ENCODE results near the gene SETD1A.
"Not testable (repeated sequence)": the region's sequence is repeated elsewhere in the genome, so short reads cannot be mapped to it uniquely, and the experiment has no call there.

The SETD1A gene

DNA sequence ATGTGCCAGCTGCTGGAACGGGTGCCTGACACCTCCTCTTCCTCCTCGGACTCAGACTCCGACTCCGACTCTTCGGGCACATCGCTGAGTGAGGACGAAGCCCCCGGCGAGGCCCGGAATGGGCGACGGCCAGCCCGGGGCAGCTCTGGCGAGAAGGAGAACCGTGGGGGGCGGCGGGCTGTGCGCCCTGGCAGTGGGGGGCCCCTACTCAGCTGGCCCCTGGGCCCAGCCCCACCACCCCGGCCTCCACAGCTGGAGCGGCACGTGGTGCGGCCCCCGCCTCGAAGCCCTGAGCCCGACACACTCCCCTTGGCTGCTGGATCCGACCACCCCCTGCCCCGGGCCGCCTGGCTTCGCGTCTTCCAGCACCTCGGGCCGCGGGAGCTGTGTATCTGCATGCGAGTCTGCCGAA is 27.4 kb upstream of the SETD1A start:
- DNase-seq: no peak

DNA sequence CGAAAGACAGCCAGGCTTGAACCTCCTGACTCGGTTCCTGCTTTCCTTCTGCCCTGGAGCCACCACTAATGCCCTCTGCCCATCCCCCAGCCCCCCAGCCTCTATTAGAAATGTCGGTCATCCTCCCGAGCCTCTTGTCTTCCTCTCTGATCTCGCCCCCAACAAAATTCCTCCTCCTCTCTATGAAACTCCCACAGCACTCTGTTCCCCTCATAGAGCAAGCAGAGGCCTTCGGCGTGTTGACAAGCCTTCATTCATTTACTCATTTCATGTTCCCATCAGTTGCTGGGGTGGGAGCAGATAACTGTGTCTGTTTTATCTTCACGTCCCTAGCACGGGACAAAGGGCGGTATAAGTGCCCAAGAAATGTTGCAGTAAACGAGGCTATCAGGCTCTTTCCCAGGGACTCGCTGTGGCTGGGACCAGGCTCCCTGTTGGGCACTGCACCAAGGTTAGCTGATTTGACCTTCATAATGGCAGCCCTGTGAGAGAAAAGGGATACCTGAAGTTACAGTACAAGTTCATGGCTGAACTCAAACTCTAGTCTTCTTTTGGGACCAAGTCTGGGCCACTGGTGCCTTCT is 26.4 kb upstream of the SETD1A start:
- no peak for DNase-seq

DNA sequence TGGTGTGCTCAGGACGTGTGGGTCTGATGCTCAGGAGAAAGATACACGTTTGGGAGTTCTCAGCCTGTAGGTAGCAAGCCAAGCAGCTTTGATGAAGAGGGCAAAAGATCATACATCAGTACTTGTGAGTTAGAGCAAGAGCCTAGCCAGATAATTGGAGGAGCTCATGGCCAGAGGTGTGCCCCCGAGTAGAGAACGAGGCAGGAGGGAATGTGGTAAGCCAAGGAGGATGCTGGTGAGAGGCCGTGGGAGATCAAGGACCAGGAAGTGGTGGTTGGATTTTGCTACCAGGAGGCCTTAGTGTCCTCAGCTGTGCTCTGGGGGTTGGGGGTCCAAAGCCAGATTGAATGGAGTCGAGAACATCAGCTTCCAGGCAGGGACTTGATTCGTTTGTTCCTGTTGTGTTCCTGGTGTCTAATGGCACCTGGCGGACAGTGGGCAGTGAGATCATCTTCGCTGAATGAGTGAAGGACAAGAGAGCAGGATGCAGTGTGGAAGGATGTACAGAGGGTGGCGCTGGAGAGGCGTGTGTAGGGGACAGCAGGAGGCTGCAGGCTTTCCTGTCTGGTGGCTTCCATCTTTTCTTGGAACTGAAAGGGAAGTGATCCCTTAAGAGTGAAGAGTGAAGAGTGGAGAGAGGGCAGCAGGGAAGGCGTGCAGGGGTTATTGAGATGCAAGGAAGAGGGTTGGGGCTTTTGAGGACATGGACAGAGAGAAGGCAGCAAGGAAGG is 22.6 kb upstream of the SETD1A start:
- peak; percentile 57 for DNase-seq

- peak; percentile 41 for DNase-seq
Measured at GRCh38 chr16:30937692-30938091, 19.9 kb upstream of the SETD1A start.

DNA sequence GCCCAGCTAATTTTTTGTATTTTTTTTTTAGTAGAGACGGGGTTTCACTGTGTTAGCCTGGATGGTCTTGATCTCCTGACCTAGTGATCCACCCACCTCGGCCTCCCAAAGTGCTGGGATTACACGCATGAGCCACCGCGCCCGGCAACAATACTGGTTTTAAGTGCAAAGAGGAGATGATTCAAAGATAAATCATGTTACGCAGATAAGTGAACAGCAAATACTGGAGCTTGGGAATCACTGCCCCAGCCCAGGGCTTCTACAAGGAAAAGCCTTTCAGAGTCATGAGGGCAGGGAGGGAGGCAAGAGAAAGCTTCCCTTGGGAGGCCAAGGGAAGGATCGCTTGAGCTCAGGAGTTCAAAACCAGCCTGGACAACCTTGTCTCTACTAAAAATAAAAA is 18.0 kb upstream of the SETD1A start:
- not testable (repeated sequence) for DNase-seq

- peak; percentile 40 for DNase-seq
Measured at GRCh38 chr16:30941600-30942425, 15.7 kb upstream of the SETD1A start.

DNA sequence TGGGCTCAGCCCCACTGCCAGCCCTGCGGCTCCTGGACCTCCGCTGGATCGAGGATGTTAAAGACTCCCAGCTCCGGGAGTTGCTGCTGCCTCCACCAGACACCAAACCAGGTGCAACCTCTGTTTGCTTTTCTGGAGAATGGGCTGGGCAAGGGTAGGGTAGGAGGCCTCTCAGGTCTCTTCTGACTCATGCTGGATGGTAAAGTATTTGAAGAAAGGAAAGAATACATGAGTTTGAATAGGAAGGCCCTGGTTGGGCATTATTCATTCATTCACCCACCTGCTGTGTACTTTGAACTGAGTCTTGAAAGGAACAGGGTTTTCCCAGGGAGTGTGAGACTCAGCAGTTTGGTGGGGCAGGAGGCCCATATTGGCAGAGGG is 15.1 kb upstream of the SETD1A start:
- no peak for DNase-seq

GRCh38 chr16:30944352-30944751 is 13.2 kb upstream of the SETD1A start:
- no peak for DNase-seq

- no peak for DNase-seq
Measured at GRCh38 chr16:30946671-30947540, 10.6 kb upstream of the SETD1A start.

GRCh38 chr16:30947541-30947858 is 10.1 kb upstream of the SETD1A start:
- DNase-seq: no peak

DNA sequence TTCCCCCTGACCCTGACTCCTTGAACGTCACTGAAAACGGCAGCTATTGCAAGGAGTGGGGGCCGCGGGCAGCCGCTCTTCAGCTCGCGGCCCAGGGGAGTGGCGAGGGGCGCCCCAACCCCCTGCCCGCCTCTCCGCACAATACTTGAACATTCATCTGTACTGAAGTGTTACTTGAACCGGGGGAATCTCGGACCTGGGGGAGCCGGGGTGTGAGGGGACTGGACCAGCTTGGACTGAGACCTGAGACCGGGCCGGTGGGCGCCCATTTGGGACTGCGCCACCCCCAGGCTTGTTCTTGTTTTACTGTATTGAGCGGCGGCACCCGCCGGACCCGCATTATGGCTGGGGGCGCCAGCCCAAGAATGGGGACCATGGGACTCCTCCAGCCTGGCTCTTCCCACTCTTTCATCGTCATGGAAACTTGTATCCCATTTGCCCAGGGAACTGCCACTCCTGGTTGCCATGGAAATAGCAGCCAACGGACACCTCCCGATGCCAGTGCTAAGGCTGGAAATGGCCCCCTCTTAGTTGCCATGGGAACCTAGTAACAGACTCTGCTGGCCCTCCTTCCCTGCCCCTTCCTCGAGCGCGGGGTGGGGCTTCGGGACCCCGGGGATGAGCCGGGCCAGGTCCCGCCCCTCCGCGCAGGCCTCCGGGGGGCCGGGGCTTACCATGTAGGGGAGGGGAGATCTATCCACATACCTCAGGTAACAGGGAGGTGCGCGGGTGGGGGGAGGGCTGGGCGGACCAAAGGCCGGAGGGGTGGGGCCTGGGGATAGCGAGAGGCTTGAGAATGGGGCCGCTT is 9.5 kb upstream of the SETD1A start:
- no peak for DNase-seq

DNA sequence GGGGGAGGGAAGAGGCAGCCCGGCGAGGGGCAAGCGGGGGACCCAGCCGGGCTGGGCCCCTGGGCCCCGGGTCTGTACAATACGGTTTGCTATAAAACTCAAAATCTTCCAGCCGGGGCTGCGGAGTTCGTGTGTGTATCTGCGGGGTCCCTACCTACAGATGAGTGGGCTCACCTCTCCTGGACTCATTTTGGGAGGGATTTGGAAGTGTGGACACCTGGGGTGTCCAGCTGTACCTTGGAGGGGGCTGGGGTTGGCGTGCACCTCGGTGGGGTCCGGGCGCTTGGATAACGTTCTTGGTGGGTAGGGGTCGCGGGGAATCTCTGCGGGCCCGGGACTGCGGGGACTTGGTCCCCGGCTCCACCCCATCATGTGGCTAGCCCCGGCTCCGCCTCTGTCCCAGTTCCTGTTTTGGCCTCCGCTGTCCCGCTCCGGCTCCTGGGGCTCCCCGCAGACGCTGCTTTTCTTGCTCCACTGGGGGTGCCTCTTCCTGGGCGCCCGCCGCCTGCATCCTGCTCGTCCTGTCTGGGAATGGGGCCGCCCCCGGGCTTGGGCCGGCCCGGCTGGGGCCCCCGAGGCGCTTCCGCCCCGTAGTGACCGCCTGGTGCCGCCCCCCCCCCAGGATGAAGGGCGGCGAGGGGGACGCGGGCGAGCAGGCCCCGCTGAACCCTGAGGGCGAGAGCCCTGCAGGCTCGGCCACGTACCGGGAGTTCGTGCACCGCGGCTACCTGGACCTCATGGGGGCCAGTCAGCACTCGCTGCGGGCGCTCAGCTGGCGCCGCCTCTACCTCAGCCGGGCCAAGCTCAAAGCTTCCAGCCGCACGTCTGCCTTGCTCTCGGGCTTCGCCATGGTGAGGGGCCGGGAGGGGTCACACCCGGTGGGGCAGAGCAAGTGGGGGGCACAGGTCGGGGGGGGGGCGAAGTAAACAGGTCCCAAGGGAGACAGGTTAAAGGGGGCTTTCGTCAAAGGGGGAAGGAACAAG is 8.6 kb upstream of the SETD1A start, which contains the start of gene ORAI3:
TSS of gene ORAI3 (plus strand) at position 402 of the 983 bp plus-strand sequence. CDS start at position 624, 222 bp downstream.
- peak; percentile 65 for DNase-seq

- peak; percentile 95 for DNase-seq
Measured at GRCh38 chr16:30949650-30950515, 7.7 kb upstream of the SETD1A start.

- no peak for DNase-seq
Measured at GRCh38 chr16:30950516-30951065, 7.0 kb upstream of the SETD1A start.

DNA sequence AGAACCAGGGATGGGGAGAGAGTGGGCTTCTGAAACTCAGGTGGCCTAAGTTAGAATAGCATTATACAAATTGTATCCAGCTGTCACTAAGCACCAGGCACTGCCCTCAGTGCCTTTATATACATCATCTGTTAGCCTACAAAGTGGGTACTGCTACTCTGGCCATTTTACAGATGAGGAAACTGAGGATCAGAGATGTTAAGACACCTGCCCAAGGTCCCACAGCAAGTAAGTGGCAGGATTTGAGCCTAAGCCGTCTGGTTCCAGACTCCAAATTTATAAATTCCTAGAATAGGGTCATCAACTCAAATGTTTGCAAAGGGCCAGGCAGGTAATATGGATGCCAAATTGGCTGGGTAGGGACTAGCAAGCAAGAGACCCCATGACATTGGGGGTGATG is 6.4 kb upstream of the SETD1A start:
- DNase-seq: no peak

- no peak for DNase-seq
Measured at GRCh38 chr16:30951750-30952149, 5.8 kb upstream of the SETD1A start.

- no peak for DNase-seq
Measured at GRCh38 chr16:30953111-30953510, 4.4 kb upstream of the SETD1A start.

DNA sequence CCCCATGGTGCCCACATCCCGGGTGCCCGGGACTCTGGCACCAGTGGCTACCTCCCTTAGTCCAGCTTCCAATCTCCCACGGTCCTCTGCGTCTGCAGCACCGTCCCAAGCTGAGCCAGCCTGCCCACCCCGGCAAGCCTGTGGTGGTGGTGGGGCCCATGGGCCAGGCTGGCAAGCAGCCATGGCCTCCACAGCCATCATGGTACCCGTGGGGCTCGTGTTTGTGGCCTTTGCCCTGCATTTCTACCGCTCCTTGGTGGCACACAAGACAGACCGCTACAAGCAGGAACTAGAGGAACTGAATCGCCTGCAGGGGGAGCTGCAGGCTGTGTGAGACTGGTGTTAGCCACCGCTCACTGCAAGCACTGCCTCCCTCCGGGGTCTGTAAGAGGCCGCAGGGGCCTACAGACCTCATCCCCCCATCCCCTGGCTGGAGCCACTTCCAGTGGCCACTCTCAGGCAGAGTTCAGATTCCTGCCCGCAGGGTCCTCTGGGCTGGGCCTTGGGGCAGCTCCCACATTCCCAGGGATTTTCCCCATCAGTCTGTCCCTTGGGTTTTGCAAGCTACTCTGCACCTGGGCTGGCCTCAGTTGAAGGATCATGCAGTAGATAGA is 3.9 kb upstream of the SETD1A start:
- peak; percentile 35 for DNase-seq

DNA sequence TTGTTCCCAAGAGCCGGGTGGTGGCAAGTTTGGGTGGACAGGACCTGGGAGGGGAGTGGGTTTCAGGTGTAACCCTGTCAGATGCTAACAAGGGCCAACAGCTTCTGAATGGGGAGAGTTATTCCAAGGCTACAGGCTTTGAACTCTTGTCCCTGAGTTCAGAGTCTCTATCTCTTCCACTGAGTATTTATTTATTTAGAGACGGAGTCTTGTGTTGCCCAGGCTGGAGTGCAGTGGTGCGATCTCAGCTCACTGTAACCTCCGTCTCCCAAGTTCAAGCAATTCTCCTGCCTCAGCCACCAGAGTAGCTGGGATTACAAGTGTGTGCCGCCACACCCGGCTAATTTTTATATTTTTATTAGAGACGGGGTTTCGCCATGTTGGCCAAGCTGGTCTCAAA is 2.6 kb upstream of the SETD1A start:
- DNase-seq: no peak
